ENCODE measurements around the gene L3MBTL4.

The L3MBTL4 gene

GRCh38 chr18:5958822-5959221 lies 455.9 kb downstream of the L3MBTL4 start:
- no peak for DNase-seq (ENCODE audit: low spot score)

GRCh38 chr18:5955861-5956260 lies 458.9 kb downstream of the L3MBTL4 start:
- DNase-seq (ENCODE audit: low spot score): no peak

DNA sequence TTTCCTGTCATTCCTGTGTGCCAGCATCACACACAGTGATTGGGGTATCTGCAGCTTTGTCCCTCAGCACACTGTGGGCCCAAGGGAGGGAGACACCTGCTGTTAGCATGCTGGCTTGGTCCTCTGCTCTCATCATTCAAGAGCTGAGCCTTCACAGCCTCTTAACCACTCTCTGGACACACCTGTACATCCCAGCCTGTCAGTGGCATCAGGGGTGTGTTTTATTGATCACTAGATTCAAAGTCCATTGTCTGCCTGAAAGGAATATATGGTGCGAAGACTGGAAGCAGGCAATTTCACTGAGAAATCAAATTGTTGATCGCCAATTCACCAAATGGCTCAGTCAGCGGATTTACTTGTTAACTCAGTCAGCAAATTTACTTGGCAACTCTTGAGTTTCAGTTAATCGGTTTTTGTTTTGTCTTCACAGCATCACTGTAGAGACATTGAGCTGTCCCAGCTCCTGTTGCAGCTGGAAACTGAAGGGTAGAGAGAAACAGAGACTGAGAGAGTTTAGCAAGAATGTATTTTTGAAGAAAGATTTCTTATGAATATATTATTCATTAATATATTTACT lies 463.1 kb downstream of the L3MBTL4 start:
- no peak for DNase-seq (ENCODE audit: low spot score)

- no peak for DNase-seq (ENCODE audit: low spot score)
Observed at GRCh38 chr18:5948781-5949180, 465.9 kb downstream of the L3MBTL4 start.

DNA sequence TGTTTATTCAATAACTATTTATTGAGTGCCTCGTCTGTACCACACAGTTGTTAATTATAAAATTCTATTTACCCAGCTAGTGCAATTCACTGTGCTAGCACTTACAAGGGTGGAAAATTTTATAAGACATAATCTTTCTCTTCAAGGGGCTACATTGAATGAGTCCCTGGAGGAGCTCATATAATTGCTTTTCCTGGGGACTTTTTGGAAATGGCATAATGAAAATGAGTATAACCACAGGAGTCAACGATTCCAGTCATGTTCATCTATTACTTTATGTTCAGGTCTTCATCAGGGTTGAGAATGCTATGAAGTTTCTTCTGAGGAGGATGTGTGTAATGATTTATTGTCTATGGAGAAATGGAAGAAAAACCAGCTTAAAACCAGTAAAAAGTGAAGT lies 466.5 kb downstream of the L3MBTL4 start:
- no peak for DNase-seq (ENCODE audit: low spot score)

- DNase-seq (ENCODE audit: low spot score): no peak
Observed at GRCh38 chr18:5944448-5944847, 470.3 kb downstream of the L3MBTL4 start.

DNA sequence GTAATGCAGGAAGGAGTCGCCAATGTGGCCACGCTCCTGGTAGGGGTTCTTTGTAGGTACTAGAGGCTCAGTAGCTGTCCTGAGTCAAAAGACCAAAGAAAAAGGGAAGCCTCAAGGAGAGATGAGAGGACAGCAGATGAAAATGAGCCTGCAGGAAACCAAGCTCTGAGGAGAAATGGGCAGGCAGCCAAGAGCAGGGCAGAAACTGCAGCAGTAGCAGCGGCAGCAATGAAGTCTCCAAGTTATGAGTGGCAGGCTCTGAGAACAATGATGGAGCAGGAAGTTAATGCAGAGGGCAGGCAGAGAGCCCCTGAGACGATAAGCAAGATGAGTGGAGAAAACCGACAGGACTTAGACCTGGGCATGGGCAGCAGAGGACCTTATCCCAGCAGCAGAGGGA lies 471.2 kb downstream of the L3MBTL4 start:
- DNase-seq (ENCODE audit: low spot score): no peak

DNA sequence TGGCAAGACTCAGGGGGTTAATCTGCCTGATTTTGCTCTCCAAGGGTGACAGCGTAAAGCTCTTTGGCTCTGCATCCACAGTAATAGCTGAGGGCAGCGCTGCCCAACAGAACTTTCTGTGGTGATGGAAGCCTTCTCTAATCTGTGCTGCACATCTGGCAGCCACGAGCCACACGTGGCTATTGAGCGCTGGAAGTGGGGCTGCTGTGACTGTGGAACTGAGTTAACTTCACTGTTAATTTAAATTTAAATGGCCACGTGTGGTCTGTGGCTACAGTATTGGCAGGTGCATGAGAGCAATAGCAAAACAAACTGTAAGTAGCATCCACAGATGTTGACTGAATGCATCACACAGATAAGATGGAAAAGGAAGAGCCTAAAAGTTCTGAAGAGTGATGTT lies 472.1 kb downstream of the L3MBTL4 start:
- no peak for DNase-seq (ENCODE audit: low spot score)

GRCh38 chr18:5941890-5942289 lies 472.8 kb downstream of the L3MBTL4 start:
- DNase-seq (ENCODE audit: low spot score): no peak

DNA sequence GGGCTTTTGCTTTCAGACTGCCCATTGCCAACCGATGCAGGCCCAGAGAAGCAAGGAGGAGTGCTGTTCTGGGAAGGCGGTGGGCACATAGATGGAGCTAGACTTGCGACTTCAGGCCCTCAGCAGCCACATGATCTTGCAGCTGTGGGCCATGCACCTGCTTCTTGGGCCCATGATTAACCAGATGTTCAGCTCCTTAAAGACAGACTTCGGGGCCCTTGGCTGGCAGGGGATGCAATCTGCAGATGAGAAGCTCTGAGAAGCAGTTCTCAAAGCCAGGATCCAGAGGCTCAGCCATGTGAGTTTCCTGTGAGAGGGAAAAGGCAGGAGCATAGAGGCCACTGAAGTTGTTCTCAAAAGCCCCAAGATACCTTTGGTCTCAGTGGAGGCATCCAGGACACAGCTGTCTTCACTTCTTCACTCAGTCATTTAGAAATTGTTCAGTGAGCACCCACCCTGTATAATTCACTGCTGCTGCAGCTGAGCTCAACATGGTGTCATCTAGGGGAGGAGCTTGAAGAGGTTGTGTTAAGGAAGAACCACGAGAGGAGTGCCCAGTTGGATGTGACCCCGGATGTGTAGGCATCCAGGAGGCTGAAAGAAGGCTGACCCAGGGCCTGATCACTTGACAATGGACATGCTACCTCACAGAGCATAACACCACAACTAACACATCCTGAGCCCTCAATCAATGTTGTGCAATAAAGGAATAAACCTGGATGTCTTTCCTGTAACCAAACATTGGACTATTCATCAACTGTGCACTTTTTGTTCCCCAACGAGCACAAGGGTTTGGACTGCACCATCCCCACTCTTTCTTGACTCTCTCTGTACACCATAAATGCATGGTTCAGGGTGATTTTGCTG lies 474.7 kb downstream of the L3MBTL4 start:
- DNase-seq (ENCODE audit: low spot score): no peak

DNA sequence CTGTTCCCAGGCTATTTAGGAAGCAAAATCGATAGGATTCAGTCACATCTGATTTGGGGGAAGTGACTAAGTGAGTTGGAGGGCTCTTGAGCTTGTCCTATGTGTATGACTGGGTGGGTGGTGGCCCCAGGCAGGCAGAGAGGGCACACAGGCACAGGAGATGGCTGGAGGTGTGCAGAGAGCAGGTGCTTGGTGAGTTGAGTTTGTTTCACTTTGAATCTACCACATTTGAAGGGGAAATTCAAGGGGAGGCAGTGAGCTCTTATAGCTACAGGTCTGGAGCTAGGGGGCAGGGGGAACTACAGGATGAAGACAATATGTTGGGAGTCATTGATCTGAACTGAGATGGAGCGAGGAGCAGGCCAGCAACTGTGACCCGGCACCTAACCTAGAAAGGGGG lies 476.9 kb downstream of the L3MBTL4 start:
- DNase-seq (ENCODE audit: low spot score): no peak

DNA sequence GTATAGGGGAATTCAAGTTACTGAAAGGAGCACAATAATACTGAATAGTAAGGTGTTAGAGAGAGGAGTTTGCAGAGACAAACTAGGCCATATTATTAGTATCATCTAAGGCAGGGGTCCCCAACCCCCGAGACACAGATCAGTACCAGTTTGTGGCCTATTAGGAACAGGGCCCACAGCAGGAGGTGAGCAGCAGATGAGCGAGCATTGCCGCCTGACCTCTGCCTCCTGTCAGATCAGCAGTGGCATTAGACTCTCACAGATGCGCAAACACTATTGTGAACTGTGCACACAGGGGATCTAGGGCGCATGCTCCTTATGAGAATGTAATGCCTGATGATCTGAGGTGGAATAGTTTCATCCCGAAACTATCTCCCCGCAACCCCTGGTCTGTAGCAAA lies 477.6 kb downstream of the L3MBTL4 start:
- no peak for DNase-seq (ENCODE audit: low spot score)

GRCh38 chr18:5930789-5931188 lies 483.9 kb downstream of the L3MBTL4 start:
- DNase-seq (ENCODE audit: low spot score): no peak

- DNase-seq (ENCODE audit: low spot score): no peak
Observed at GRCh38 chr18:5918205-5918858, 496.4 kb downstream of the L3MBTL4 start.

DNA sequence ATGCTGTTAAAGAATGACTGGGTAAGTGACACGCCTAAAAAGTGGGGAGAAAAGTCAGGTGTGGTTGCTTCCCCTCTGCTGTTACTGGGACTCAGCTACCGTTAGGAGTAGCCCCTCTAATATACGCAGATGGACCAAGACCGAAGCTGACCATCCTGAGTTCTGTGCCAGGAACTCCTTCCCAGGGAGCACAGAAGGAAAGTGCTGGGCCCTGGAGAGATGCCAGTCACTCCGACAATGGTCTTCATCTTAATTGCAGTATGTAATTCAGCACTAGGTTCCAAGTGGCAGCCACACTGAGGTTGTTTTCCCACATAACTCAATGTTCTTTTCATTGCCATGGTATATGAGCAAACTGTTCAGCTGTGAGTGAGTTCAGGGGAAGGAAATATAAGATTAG lies 499.8 kb downstream of the L3MBTL4 start:
- no peak for DNase-seq (ENCODE audit: low spot score)

GRCh38 chr18:5914016-5914415 lies 500.7 kb downstream of the L3MBTL4 start:
- DNase-seq (ENCODE audit: low spot score): no peak

- DNase-seq (ENCODE audit: low spot score): no peak
Observed at GRCh38 chr18:5912566-5912965, 502.1 kb downstream of the L3MBTL4 start.

DNA sequence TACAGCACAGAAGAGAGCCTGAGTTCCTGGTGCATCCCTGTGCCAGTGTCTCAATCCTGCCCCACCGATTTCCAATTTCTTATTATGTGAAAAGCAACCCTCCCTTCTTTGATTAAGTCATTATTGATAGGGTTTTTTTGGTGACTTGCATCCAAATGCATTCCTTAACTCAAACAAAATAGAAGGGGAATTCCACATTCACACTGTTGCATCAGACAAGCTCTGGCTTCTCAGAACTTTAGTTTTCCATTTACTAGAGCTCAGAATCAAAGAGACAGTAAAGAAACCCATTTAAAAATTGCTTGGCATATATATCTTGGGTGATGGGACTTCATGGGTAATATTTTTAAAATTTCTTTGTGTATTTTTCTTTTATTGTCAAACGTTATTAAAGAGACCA lies 505.6 kb downstream of the L3MBTL4 start:
- no peak for DNase-seq (ENCODE audit: low spot score)
